ENCODE measurements around the gene C15orf39.

GRCh38 chr15:75163150-75163564 lies 38.5 kb upstream of the C15orf39 start:
- TF ChIP-seq CTCF (tag by site-specific recombination; IDR thresholded peaks at IDR 0.05) = no peak
- TF ChIP-seq ZNF629 (tag by site-specific recombination; IDR thresholded peaks at IDR 0.05) = no peak
- TF ChIP-seq KLF9 (tag by site-specific recombination; IDR thresholded peaks at IDR 0.05; ENCODE audit: low read depth) = no peak
- TF ChIP-seq MZF1 (tag by site-specific recombination; IDR thresholded peaks at IDR 0.05; ENCODE audit: borderline replicate concordance) = no peak
- TF ChIP-seq ZNF274 (IDR thresholded peaks at IDR 0.05; ENCODE audit: low read length) = no peak
- no peak for TF ChIP-seq ZNF274 (tag by site-specific recombination; IDR thresholded peaks at IDR 0.05; ENCODE audit: borderline replicate concordance)
- no peak for TF ChIP-seq ZNF664 (tag by site-specific recombination; IDR thresholded peaks at IDR 0.05)
- no peak for TF ChIP-seq ZSCAN5A (tag by site-specific recombination; IDR thresholded peaks at IDR 0.05)
- no peak for TF ChIP-seq PBX3 (CRISPR knock-in tag; IDR thresholded peaks at IDR 0.05)
- TF ChIP-seq OSR2 (tag by site-specific recombination; IDR thresholded peaks at IDR 0.05) = no peak
- TF ChIP-seq ZNF398 (tag by site-specific recombination; IDR thresholded peaks at IDR 0.05) = no peak

Data from HEK293 (cell line).